GM23338 (cell line): ENCODE results near the gene MICAL2. TPM values are rescaled to one million over a fixed set of nuclear protein-coding genes. Genes with fewer than 3 reads are reported as not detected.

Experiments
- ATAC-seq: fragments of 200-7000 bp; cut with Tn5 transposase; 3 replicates; pipeline ENCODE4 v1.9.1; 2020
- DNase-seq: peaks from one replicate; pipeline ENCODE4 v3.0.0-alpha.2; 2015; ENCODE audit warnings: low spot score
- H2AFZ ChIP-seq: fragments of 200-600 bp; sonication (generic); 2 replicates; pipeline ENCODE4 v1.8.0; 2016; ENCODE audit warnings: antibody characterized with exemption, mild to moderate bottlenecking, moderate library complexity
- H3F3A ChIP-seq: fragments of 200-600 bp; sonication (generic); replicated peaks from 2 replicates; pipeline ENCODE4 v1.8.0; 2017; ENCODE audit warnings: antibody characterized with exemption, mixed run types, low read depth
- H3K27ac ChIP-seq: fragments of 200-600 bp; sonication (generic); 2 replicates; pipeline ENCODE4 v1.6.1; 2016; ENCODE audit warnings: low read depth
- H3K27me3 ChIP-seq: fragments of 200-600 bp; sonication (generic); 2 replicates; pipeline ENCODE4 v1.8.0; 2016; ENCODE audit warnings: mild to moderate bottlenecking, mixed run types, moderate library complexity; ENCODE audit not compliant: insufficient read depth
- H3K36me3 ChIP-seq: fragments of 200-600 bp; sonication (generic); 2 replicates; pipeline ENCODE4 v1.8.0; 2016; ENCODE audit warnings: mild to moderate bottlenecking; ENCODE audit not compliant: insufficient read depth
- H3K4me1 ChIP-seq: fragments of 200-600 bp; sonication (generic); 2 replicates; pipeline ENCODE4 v1.8.0; 2016; ENCODE audit warnings: mild to moderate bottlenecking, moderate library complexity; ENCODE audit not compliant: insufficient read depth
- H3K4me2 ChIP-seq: fragments of 200-600 bp; sonication (generic); 2 replicates; pipeline ENCODE4 v1.7.1; 2017; ENCODE audit warnings: mixed run types
- H3K4me3 ChIP-seq: fragments of 200-600 bp; sonication (generic); 2 replicates; pipeline ENCODE4 v1.6.1; 2016; ENCODE audit warnings: mixed run types
- H3K79me2 ChIP-seq: fragments of 200-600 bp; sonication (generic); replicated peaks from 2 replicates; pipeline ENCODE4 v1.8.0; 2017; ENCODE audit warnings: mild to moderate bottlenecking; ENCODE audit not compliant: insufficient read depth
- H3K9me2 ChIP-seq: fragments of 200-600 bp; sonication (generic); 2 replicates; pipeline ENCODE4 v1.8.0; 2017; ENCODE audit not compliant: insufficient read depth
- H4K20me1 ChIP-seq: fragments of 200-600 bp; sonication (generic); replicated peaks from 2 replicates; pipeline ENCODE4 v1.8.0; 2017; ENCODE audit warnings: mild to moderate bottlenecking; ENCODE audit not compliant: insufficient read depth
- H3K27ac Mint-ChIP-seq: 2 replicates; pipeline ENCODE4 v1.8.0; 2020; ENCODE audit warnings: inconsistent platforms, mild to moderate bottlenecking, moderate library complexity, mixed read lengths
- H3K27me3 Mint-ChIP-seq: 3 replicates; pipeline ENCODE4 v1.8.0; 2022; ENCODE audit warnings: low read depth, mild to moderate bottlenecking, moderate library complexity, mixed read lengths, inconsistent platforms; ENCODE audit not compliant: insufficient read depth, poor library complexity
- H3K36me3 Mint-ChIP-seq: 3 replicates; pipeline ENCODE4 v1.8.0; 2021; ENCODE audit warnings: low read depth, mild to moderate bottlenecking, inconsistent platforms, moderate library complexity, mixed read lengths
- H3K4me1 Mint-ChIP-seq: 3 replicates; pipeline ENCODE4 v1.8.0; 2020; ENCODE audit warnings: mild to moderate bottlenecking, inconsistent platforms, mixed read lengths
- H3K4me3 Mint-ChIP-seq: 3 replicates; pipeline ENCODE4 v1.8.0; 2021; ENCODE audit warnings: moderate library complexity, mild to moderate bottlenecking, inconsistent platforms, mixed read lengths
- H3K9me3 Mint-ChIP-seq: 3 replicates; pipeline ENCODE4 v1.8.0; 2020; ENCODE audit warnings: moderate library complexity, mild to moderate bottlenecking, inconsistent platforms, mixed read lengths
- CREB1 ChIP-seq: fragments of 250-450 bp; sonication (Bioruptor Pico); IDR thresholded peaks from 2 replicates; pipeline ENCODE4 v1.5.0; 2020; ENCODE audit warnings: low read depth, mild to moderate bottlenecking, moderate library complexity
- EZH2phosphoT487 ChIP-seq: fragments of 200-600 bp; sonication (generic); IDR thresholded peaks from one replicate; pipeline ENCODE4 v1.8.1; 2018; ENCODE audit warnings: antibody characterized with exemption; ENCODE audit not compliant: unreplicated experiment
- STAT1 ChIP-seq: IDR thresholded peaks from one replicate; pipeline ENCODE4 v1.6.1; 2016; ENCODE audit warnings: antibody characterized with exemption; ENCODE audit not compliant: unreplicated experiment
- ZNF331 ChIP-seq: fragments of 250-450 bp; sonication (Bioruptor Pico); IDR thresholded peaks from 2 replicates; pipeline ENCODE4 v1.5.0; 2020; ENCODE audit warnings: low read depth, mild to moderate bottlenecking, moderate library complexity
- polyA plus RNA-seq: library from polyadenylated mRNA; unstranded; fragments of >200 nt; fragmentation: Nextera tagmentation; extraction: Ambion mirVana; gene quantifications from 2 replicates; pipeline ENCODE4 v1.2.1, GENCODE V29; 2016
- total RNA-seq: library from RNA; depleted of rRNA; stranded (reverse); fragments of >200 nt; shearing (Covaris generic); gene quantifications from 2 replicates; pipeline ENCODE4 v1.2.3, GENCODE V29; 2014
- TF ChIP-seq, protein P1 (sequence below): fragments of 250-450 bp; sonication (Bioruptor Pico); IDR thresholded peaks from 2 replicates; pipeline ENCODE4 v1.5.0; 2020; ENCODE audit warnings: mild to moderate bottlenecking, moderate library complexity
- TF ChIP-seq, protein P2 (sequence below): IDR thresholded peaks from 2 replicates; pipeline ENCODE4 v1.6.1; 2016; ENCODE audit warnings: antibody characterized with exemption

MICAL2 gene
- total and polyA plus RNA-seq, 2 experiments from 2014 or later: 0.66 to 1.4 TPM

DNA sequence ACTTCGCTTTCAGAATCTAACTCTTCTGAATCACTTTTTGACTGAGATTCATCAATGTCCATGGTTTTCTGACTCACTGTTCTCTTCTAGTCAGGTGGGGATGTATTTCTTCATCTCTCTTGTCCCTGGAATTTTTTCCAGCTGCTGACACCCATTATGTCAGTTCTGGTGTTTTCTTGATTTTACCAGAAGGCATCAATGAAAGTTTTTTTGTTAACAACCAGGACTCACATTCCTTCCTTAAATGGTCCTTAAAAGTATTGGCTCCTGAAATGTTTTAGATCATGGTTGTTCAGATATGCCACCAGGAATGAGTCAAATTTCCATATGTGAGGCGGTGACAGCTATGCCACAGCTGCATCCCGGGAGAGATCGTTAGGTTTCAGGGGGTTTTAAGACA lies 12.9 kb downstream of the MICAL2 start (continued):
- TF ChIP-seq, protein P1, sequence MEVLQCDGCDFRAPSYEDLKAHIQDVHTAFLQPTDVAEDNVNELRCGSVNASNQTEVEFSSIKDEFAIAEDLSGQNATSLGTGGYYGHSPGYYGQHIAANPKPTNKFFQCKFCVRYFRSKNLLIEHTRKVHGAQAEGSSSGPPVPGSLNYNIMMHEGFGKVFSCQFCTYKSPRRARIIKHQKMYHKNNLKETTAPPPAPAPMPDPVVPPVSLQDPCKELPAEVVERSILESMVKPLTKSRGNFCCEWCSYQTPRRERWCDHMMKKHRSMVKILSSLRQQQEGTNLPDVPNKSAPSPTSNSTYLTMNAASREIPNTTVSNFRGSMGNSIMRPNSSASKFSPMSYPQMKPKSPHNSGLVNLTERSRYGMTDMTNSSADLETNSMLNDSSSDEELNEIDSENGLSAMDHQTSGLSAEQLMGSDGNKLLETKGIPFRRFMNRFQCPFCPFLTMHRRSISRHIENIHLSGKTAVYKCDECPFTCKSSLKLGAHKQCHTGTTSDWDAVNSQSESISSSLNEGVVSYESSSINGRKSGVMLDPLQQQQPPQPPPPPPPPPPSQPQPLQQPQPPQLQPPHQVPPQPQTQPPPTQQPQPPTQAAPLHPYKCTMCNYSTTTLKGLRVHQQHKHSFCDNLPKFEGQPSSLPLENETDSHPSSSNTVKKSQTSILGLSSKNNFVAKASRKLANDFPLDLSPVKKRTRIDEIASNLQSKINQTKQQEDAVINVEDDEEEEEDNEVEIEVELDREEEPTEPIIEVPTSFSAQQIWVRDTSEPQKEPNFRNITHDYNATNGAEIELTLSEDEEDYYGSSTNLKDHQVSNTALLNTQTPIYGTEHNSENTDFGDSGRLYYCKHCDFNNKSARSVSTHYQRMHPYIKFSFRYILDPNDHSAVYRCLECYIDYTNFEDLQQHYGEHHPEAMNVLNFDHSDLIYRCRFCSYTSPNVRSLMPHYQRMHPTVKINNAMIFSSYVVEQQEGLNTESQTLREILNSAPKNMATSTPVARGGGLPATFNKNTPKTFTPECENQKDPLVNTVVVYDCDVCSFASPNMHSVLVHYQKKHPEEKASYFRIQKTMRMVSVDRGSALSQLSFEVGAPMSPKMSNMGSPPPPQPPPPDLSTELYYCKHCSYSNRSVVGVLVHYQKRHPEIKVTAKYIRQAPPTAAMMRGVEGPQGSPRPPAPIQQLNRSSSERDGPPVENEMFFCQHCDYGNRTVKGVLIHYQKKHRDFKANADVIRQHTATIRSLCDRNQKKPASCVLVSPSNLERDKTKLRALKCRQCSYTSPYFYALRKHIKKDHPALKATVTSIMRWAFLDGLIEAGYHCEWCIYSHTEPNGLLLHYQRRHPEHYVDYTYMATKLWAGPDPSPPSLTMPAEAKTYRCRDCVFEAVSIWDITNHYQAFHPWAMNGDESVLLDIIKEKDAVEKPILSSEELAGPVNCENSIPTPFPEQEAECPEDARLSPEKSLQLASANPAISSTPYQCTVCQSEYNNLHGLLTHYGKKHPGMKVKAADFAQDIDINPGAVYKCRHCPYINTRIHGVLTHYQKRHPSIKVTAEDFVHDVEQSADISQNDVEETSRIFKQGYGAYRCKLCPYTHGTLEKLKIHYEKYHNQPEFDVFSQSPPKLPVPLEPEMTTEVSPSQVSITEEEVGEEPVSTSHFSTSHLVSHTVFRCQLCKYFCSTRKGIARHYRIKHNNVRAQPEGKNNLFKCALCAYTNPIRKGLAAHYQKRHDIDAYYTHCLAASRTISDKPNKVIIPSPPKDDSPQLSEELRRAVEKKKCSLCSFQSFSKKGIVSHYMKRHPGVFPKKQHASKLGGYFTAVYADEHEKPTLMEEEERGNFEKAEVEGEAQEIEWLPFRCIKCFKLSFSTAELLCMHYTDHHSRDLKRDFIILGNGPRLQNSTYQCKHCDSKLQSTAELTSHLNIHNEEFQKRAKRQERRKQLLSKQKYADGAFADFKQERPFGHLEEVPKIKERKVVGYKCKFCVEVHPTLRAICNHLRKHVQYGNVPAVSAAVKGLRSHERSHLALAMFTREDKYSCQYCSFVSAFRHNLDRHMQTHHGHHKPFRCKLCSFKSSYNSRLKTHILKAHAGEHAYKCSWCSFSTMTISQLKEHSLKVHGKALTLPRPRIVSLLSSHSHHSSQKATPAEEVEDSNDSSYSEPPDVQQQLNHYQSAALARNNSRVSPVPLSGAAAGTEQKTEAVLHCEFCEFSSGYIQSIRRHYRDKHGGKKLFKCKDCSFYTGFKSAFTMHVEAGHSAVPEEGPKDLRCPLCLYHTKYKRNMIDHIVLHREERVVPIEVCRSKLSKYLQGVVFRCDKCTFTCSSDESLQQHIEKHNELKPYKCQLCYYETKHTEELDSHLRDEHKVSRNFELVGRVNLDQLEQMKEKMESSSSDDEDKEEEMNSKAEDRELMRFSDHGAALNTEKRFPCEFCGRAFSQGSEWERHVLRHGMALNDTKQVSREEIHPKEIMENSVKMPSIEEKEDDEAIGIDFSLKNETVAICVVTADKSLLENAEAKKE (CRISPR knock-in tag): no peak
- TF ChIP-seq CREB1 (CRISPR knock-in tag) (no peak), STAT1 (no peak), EZH2phosphoT487 (no peak), ZNF331 (no peak)
- TF ChIP-seq, protein P2, sequence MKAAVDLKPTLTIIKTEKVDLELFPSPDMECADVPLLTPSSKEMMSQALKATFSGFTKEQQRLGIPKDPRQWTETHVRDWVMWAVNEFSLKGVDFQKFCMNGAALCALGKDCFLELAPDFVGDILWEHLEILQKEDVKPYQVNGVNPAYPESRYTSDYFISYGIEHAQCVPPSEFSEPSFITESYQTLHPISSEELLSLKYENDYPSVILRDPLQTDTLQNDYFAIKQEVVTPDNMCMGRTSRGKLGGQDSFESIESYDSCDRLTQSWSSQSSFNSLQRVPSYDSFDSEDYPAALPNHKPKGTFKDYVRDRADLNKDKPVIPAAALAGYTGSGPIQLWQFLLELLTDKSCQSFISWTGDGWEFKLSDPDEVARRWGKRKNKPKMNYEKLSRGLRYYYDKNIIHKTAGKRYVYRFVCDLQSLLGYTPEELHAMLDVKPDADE: no peak

DNA sequence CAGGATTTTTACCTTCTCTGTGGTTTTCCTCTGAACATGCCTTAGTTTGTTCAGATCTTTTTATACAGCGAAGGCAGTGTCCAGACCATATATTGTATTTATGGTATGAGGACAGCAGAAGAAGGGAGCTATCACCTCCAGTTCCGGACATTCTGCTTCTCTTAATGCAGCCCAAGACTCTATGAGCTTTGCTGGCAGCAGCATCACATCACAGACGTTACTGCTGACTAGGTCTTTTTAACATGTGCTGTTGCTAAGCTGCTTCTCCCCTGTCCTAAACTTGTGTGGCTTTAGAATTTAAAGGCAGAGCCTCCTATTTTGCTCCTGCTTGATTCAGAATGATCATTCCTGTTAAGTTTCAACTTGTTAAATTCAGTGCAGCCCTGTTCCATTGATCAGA lies 13.4 kb downstream of the MICAL2 start:
- H3F3A ChIP-seq: no peaks in the 10 kb centered on the region
- H3K4me2 ChIP-seq: no peak overlapping the region
- H3K27me3 Mint-ChIP-seq: peaks cover 11% of the 10 kb centered on the region
- H3K27ac Mint-ChIP-seq: no peak overlapping the region
- no peak for TF ChIP-seq STAT1
- TF ChIP-seq, protein P2: no peak
- H3K36me3 ChIP-seq: no peaks in the 10 kb centered on the region
- no peaks in the 10 kb centered on the region for H3K9me3 Mint-ChIP-seq
- no peak overlapping the region for H3K4me3 Mint-ChIP-seq
- H3K4me1 ChIP-seq: no peaks in the 10 kb centered on the region
- H3K9me2 ChIP-seq: no peaks in the 10 kb centered on the region
- no peak overlapping the region for H3K27ac ChIP-seq
- no peak overlapping the region for H2AFZ ChIP-seq
- DNase-seq (no peak), ATAC-seq (no peak)
- no peaks in the 10 kb centered on the region for H3K36me3 Mint-ChIP-seq
- H3K4me3 ChIP-seq: no peak overlapping the region
- H3K79me2 ChIP-seq: no peaks in the 10 kb centered on the region
- H3K27me3 ChIP-seq: no peaks in the 10 kb centered on the region
- H4K20me1 ChIP-seq: no peaks in the 10 kb centered on the region
- peaks cover 13% of the 10 kb centered on the region for H3K4me1 Mint-ChIP-seq
